SK-N-MC (cell line): ENCODE data around the gene ARHGEF10L.

Experiments
- DNase-seq: peaks from one replicate; pipeline ENCODE4 v3.0.0-alpha.2; 2011; ENCODE audit warnings: low read depth, low spot score
- H3K27ac ChIP-seq: fragments of 200-600 bp; sonication (generic); 2 replicates; pipeline ENCODE4 v1.5.1; 2016; ENCODE audit warnings: mixed run types
- H3K36me3 ChIP-seq: fragments of 200-600 bp; sonication (generic); 2 replicates; pipeline ENCODE4 v1.6.1; 2017; ENCODE audit warnings: antibody characterized with exemption, low read length, mixed read lengths; ENCODE audit not compliant: insufficient read depth
- H3K4me3 ChIP-seq: fragments of 200-600 bp; sonication (generic); 2 replicates; pipeline ENCODE4 v1.5.1; 2016
- H3K9ac ChIP-seq: fragments of 200-600 bp; sonication (generic); 2 replicates; pipeline ENCODE4 v1.8.0; 2017; ENCODE audit warnings: mixed run types, mixed read lengths; ENCODE audit not compliant: insufficient read length
- H3K9me3 ChIP-seq: fragments of 200-600 bp; sonication (generic); 2 replicates; pipeline ENCODE4 v1.6.1; 2017; ENCODE audit warnings: low read depth, mild to moderate bottlenecking, antibody characterized with exemption, low read length, moderate library complexity, mixed read lengths
- EZH2 ChIP-seq: fragments of 200-600 bp; sonication (generic); IDR thresholded peaks from one replicate; pipeline ENCODE4 v1.6.1; 2017; ENCODE audit warnings: antibody characterized with exemption
- FOXP2 ChIP-seq: optimal IDR thresholded peaks from 2 replicates; pipeline ENCODE3; 2011; ENCODE audit warnings: mild to moderate bottlenecking, moderate library complexity; ENCODE audit not compliant: insufficient read depth; ENCODE audit errors: extremely low read length, control extremely low read depth
- POLR2AphosphoS5 ChIP-seq: IDR thresholded peaks from 2 replicates; pipeline ENCODE4 v1.6.1; 2012; ENCODE audit warnings: mild to moderate bottlenecking, low read depth, low read length, borderline replicate concordance

The ARHGEF10L gene

GRCh38 chr1:17596186-17596585, 56.7 kb downstream of the ARHGEF10L start:
- Histone ChIP-seq H3K27ac (no peak overlapping the region), H3K9me3 (no peaks in the 10 kb centered on the region), H3K9ac (no peak overlapping the region), H3K36me3 (no peaks in the 10 kb centered on the region), H3K4me3 (no peak overlapping the region)
- TF ChIP-seq POLR2AphosphoS5 (no peak), EZH2 (no peak), FOXP2 (no peak)
- no peak for DNase-seq

GRCh38 chr1:17596651-17597509, 57.4 kb downstream of the ARHGEF10L start:
- no peaks in the 10 kb centered on the region for H3K36me3 ChIP-seq
- no peak overlapping the region for H3K27ac ChIP-seq
- no peaks in the 10 kb centered on the region for H3K9me3 ChIP-seq
- H3K9ac ChIP-seq = no peak overlapping the region
- TF ChIP-seq EZH2 = no peak
- no peak; the same call in 1 of the 2 replicates for TF ChIP-seq POLR2AphosphoS5
- TF ChIP-seq FOXP2 = no peak
- H3K4me3 ChIP-seq = no peak overlapping the region
- peak; percentile 24 for DNase-seq

GRCh38 chr1:17597651-17598050, 58.2 kb downstream of the ARHGEF10L start:
- TF ChIP-seq FOXP2 = no peak
- no peak for TF ChIP-seq POLR2AphosphoS5
- no peak for TF ChIP-seq EZH2

DNA sequence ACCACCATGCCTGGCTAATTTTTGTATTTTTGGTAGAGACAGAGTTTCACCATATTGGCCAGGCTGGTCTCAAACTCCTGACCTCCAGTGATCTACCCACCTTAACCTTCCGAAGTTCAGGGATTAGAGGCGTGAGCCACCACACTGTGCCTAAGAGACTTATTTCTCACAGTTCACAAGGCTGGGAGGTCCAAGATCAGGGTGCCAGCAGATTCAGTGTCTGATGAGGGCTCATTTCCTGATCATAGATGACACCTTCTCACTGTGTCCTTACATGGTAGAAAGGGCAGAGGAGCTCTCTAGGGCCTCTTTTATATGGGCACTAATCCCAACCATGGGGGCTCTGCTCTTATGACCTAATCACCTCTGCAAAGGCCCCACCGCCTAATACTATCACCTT, 58.8 kb downstream of the ARHGEF10L start:
- H3K36me3 ChIP-seq = no peaks in the 10 kb centered on the region
- H3K4me3 ChIP-seq = no peak overlapping the region
- no peak for DNase-seq
- no peak overlapping the region for H3K9ac ChIP-seq
- no peak overlapping the region for H3K27ac ChIP-seq
- no peaks in the 10 kb centered on the region for H3K9me3 ChIP-seq
- TF ChIP-seq FOXP2 (no peak), EZH2 (no peak), POLR2AphosphoS5 (no peak)

More at GRCh38 chr1:17597651-17598050, 58.2 kb downstream of the ARHGEF10L start:
- no peak overlapping the region for H3K4me3 ChIP-seq
- H3K27ac ChIP-seq = no peak overlapping the region
- H3K9ac ChIP-seq = no peak overlapping the region
- no peaks in the 10 kb centered on the region for H3K36me3 ChIP-seq
- DNase-seq = no peak
- H3K9me3 ChIP-seq = no peaks in the 10 kb centered on the region

GRCh38 chr1:17599291-17599953, 59.9 kb downstream of the ARHGEF10L start:
- H3K9ac ChIP-seq = no peak overlapping the region

GRCh38 chr1:17599954-17600300, 60.4 kb downstream of the ARHGEF10L start:
- Histone ChIP-seq H3K36me3 (no peaks in the 10 kb centered on the region), H3K9ac (no peak overlapping the region), H3K4me3 (no peak overlapping the region), H3K27ac (no peak overlapping the region), H3K9me3 (no peaks in the 10 kb centered on the region)
- no peak for DNase-seq
- no peak for TF ChIP-seq FOXP2
- TF ChIP-seq POLR2AphosphoS5 = no peak
- no peak for TF ChIP-seq EZH2

More at GRCh38 chr1:17599291-17599953, 59.9 kb downstream of the ARHGEF10L start:
- H3K27ac ChIP-seq = no peak overlapping the region
- H3K4me3 ChIP-seq = no peak overlapping the region
- DNase-seq = no peak
- no peaks in the 10 kb centered on the region for H3K36me3 ChIP-seq
- TF ChIP-seq FOXP2 = no peak
- TF ChIP-seq EZH2 = no peak
- TF ChIP-seq POLR2AphosphoS5 = no peak
- no peaks in the 10 kb centered on the region for H3K9me3 ChIP-seq

- Histone ChIP-seq H3K4me3 (no peak overlapping the region), H3K9me3 (no peaks in the 10 kb centered on the region), H3K36me3 (no peaks in the 10 kb centered on the region), H3K9ac (no peak overlapping the region), H3K27ac (no peak overlapping the region)
- TF ChIP-seq EZH2 = no peak
- TF ChIP-seq POLR2AphosphoS5 = no peak
- TF ChIP-seq FOXP2 = no peak
- DNase-seq = no peak
Observed at GRCh38 chr1:17600321-17600720, 60.8 kb downstream of the ARHGEF10L start.

GRCh38 chr1:17601643-17602382, 62.3 kb downstream of the ARHGEF10L start:
- no peak overlapping the region for H3K27ac ChIP-seq
- H3K36me3 ChIP-seq = no peaks in the 10 kb centered on the region
- no peaks in the 10 kb centered on the region for H3K9me3 ChIP-seq
- H3K4me3 ChIP-seq = no peak overlapping the region
- no peak overlapping the region for H3K9ac ChIP-seq
- TF ChIP-seq POLR2AphosphoS5 (no peak), EZH2 (no peak), FOXP2 (no peak)
- DNase-seq = no peak
